Caco-2 (cell line): Measurements from ENCODE around the gene ATG16L1. TPM values are rescaled to one million over a fixed set of nuclear protein-coding genes. Genes with fewer than 3 reads are reported as not detected.

ENCODE experiments used
- BruUV-seq: library from RNA; stranded (reverse); fragments of 400-500 nt; replicated peaks from 2 replicates; lab custom pipeline; 2021; lab: Mats Ljungman, UMichigan
- CTCF ChIA-PET: fragments of 300-600 bp; sonication (Branson Sonifier 250); formaldehyde crosslinking; loops from one replicate; lab custom pipeline; 2022; ENCODE audit warnings: antibody characterized with exemption; lab: Charles Lee
- POLR2A ChIA-PET: fragments of 300-600 bp; sonication (Branson Sonifier 250); formaldehyde crosslinking; loops from one replicate; lab custom pipeline; 2022; ENCODE audit warnings: antibody characterized with exemption; lab: Charles Lee
- DNase-seq, 2 experiments: peaks; one replicate each; pipeline versions ENCODE4 v3.0.0 to v3.0.0-alpha.2; 2020 to 2022
- H3K27me3 ChIP-seq: replicated peaks from 2 replicates; pipeline ENCODE4 v1.6.0; 2011; ENCODE audit warnings: low read length; ENCODE audit not compliant: control insufficient read depth, insufficient read depth
- H3K36me3 ChIP-seq: 2 replicates; pipeline ENCODE4 v1.5.1; 2011; ENCODE audit warnings: low read length; ENCODE audit not compliant: control insufficient read depth, insufficient read depth
- H3K4me1 ChIP-seq: fragments of 250-450 bp; sonication (Bioruptor Pico); 2 replicates; pipeline ENCODE4 v1.5.1; 2020; ENCODE audit warnings: mild to moderate bottlenecking
- H3K4me3 ChIP-seq: 2 replicates; pipeline ENCODE4 v1.5.1; 2011; ENCODE audit warnings: low read depth, mild to moderate bottlenecking, control low read depth, low read length
- H3K9me3 ChIP-seq: fragments of 250-450 bp; sonication (Bioruptor Pico); 2 replicates; pipeline ENCODE4 v1.5.1; 2020; ENCODE audit warnings: mild to moderate bottlenecking, moderate library complexity
- H3K27ac Mint-ChIP-seq: one replicate; pipeline ENCODE4 v1.8.0; 2022; ENCODE audit warnings: mixed read lengths; ENCODE audit not compliant: unreplicated experiment
- H3K27me3 Mint-ChIP-seq: one replicate; pipeline ENCODE4 v1.8.0; 2022; ENCODE audit warnings: mixed read lengths; ENCODE audit not compliant: insufficient read depth, unreplicated experiment
- H3K36me3 Mint-ChIP-seq: one replicate; pipeline ENCODE4 v1.8.0; 2022; ENCODE audit warnings: mild to moderate bottlenecking, mixed read lengths; ENCODE audit not compliant: insufficient read depth, unreplicated experiment
- H3K4me1 Mint-ChIP-seq: one replicate; pipeline ENCODE4 v1.8.0; 2022; ENCODE audit warnings: low read depth, mixed read lengths; ENCODE audit not compliant: unreplicated experiment
- H3K4me3 Mint-ChIP-seq: one replicate; pipeline ENCODE4 v1.8.0; 2022; ENCODE audit warnings: mild to moderate bottlenecking, moderate library complexity, mixed read lengths; ENCODE audit not compliant: unreplicated experiment
- H3K9me3 Mint-ChIP-seq: one replicate; pipeline ENCODE4 v1.8.0; 2022; ENCODE audit warnings: mixed read lengths; ENCODE audit not compliant: unreplicated experiment
- CTCF ChIP-seq, 2 experiments: fragments of 200-600 bp in 1 of 2; IDR thresholded peaks; 1 replicate in 1 of 2; 2 replicates in 1 of 2; pipeline versions ENCODE4 v1.5.1 to v1.8.0; 2011 to 2022; ENCODE audit warnings: antibody characterized with exemption in 1 of 2, control low read depth in 1 of 2, inconsistent platforms in 1 of 2, low read depth in 1 of 2, low read length in 1 of 2, mild to moderate bottlenecking in 1 of 2, moderate library complexity in 1 of 2; ENCODE audit not compliant: insufficient read depth in 1 of 2, severe bottlenecking in 1 of 2, unreplicated experiment in 1 of 2
- intact Hi-C: fragments of 100-400 bp; cut with micrococcal nuclease; formaldehyde crosslinking; loops from one replicate; pipeline ENCODE4 v1.10.0; 2022; ENCODE audit not compliant: unreplicated experiment
- total RNA-seq: library from RNA; stranded (reverse); gene quantifications from 2 replicates; pipeline ENCODE4 v1.2.3, GENCODE V29; 2022

The ATG16L1 gene
- total RNA-seq, 1 experiment from 2014 or later, result 20.1 TPM

GRCh38 chr2:233287871-233288270 is 36.4 kb downstream of the ATG16L1 start:
- Mint-ChIP-seq H3K27ac (no peak overlapping the region), H3K36me3 (peaks cover 64% of the 10 kb centered on the region)
- POLR2A ChIA-PET, result no interaction called here

DNA sequence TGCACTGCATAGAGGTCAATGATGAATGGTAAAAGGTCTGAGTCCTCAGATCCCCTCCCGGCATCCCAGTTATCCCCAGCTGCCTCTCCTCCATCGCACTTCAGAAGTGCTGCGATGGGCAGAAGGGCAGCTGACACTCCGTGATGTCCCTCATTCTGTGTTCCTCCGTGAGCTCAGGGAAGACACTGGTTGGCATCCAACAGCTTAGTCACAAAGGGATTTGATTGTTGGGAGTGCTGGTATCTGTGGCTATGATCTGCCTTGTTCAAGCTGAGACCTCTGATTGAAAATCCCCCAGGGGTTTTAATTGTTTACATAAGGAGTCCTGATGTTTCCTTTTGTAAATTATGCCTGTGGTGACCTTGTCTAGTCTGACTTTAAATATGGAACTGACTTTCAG is 37.2 kb downstream of the ATG16L1 start:
- H3K27ac Mint-ChIP-seq, result no peak overlapping the region
- no peaks in the 10 kb centered on the region for H3K36me3 ChIP-seq
- no peaks in the 10 kb centered on the region for H3K27me3 ChIP-seq
- H3K9me3 Mint-ChIP-seq, result no peaks in the 10 kb centered on the region
- H3K4me3 ChIP-seq, result no peak overlapping the region
- no peak overlapping the region for H3K4me3 Mint-ChIP-seq
- intact Hi-C loops, result no loop called here
- no peaks in the 10 kb centered on the region for H3K4me1 Mint-ChIP-seq
- no peaks in the 10 kb centered on the region for H3K9me3 ChIP-seq
- ChIA-PET POLR2A (no interaction called here), CTCF (no interaction called here)
- no peaks in the 10 kb centered on the region for H3K4me1 ChIP-seq
- no peak for DNase-seq
- no peak for TF ChIP-seq CTCF (IDR thresholded peaks at IDR 0.05; ENCODE audit: insufficient read depth in 1 of 2, low read depth in 1 of 2, low read length in 1 of 2, severe bottlenecking in 1 of 2, unreplicated experiment in 1 of 2)
- peaks cover 59% of the 10 kb centered on the region for H3K36me3 Mint-ChIP-seq
- H3K27me3 Mint-ChIP-seq, result no peaks in the 10 kb centered on the region
- no TSS peak for BruUV-seq

More at GRCh38 chr2:233287871-233288270, 36.4 kb downstream of the ATG16L1 start:
- CTCF ChIA-PET, result no interaction called here
- H3K4me3 Mint-ChIP-seq, result no peak overlapping the region
- BruUV-seq, result no TSS peak
- no peaks in the 10 kb centered on the region for H3K27me3 Mint-ChIP-seq
- no peak for DNase-seq
- no peaks in the 10 kb centered on the region for H3K4me1 ChIP-seq
- H3K9me3 Mint-ChIP-seq, result no peaks in the 10 kb centered on the region
- intact Hi-C loops, result no loop called here
- no peaks in the 10 kb centered on the region for H3K4me1 Mint-ChIP-seq
- H3K4me3 ChIP-seq, result no peak overlapping the region
- no peaks in the 10 kb centered on the region for H3K36me3 ChIP-seq
- H3K27me3 ChIP-seq, result no peaks in the 10 kb centered on the region
- H3K9me3 ChIP-seq, result no peaks in the 10 kb centered on the region
- no peak for TF ChIP-seq CTCF (IDR thresholded peaks at IDR 0.05; ENCODE audit: insufficient read depth in 1 of 2, low read depth in 1 of 2, low read length in 1 of 2, severe bottlenecking in 1 of 2, unreplicated experiment in 1 of 2)

GRCh38 chr2:233289648-233290047 is 38.2 kb downstream of the ATG16L1 start:
- Mint-ChIP-seq H3K4me3 (no peak overlapping the region), H3K27me3 (no peaks in the 10 kb centered on the region), H3K27ac (no peak overlapping the region), H3K36me3 (peaks cover 59% of the 10 kb centered on the region), H3K4me1 (no peaks in the 10 kb centered on the region), H3K9me3 (no peaks in the 10 kb centered on the region)
- no TSS peak for BruUV-seq
- ChIA-PET CTCF (no interaction called here), POLR2A (no interaction called here)
- intact Hi-C loops, result no loop called here
- Histone ChIP-seq H3K4me1 (no peaks in the 10 kb centered on the region), H3K27me3 (no peaks in the 10 kb centered on the region), H3K36me3 (no peaks in the 10 kb centered on the region), H3K4me3 (no peak overlapping the region), H3K9me3 (no peaks in the 10 kb centered on the region)
- no peak for TF ChIP-seq CTCF (IDR thresholded peaks at IDR 0.05; ENCODE audit: insufficient read depth in 1 of 2, low read depth in 1 of 2, low read length in 1 of 2, severe bottlenecking in 1 of 2, unreplicated experiment in 1 of 2)
- DNase-seq, result no peak
